ENCODE data around the gene GPR39. TPM values are rescaled to one million over a fixed set of nuclear protein-coding genes. Genes with fewer than 3 reads are reported as not detected.

The GPR39 gene
- total RNA-seq, 1 experiment from 2014 or later = 15.7 TPM

- in situ Hi-C loops (cut with HindIII; ENCODE audit: low pct_unique_long_range_greater_than_20kb, low sequenced_read_pairs) = no loop called here
- no peak for DNase-seq (ENCODE audit: low read depth)
These were observed 225.8 kb downstream of the GPR39 start for GRCh38 chr2:132642415-132642814.

GRCh38 chr2:132645176-132645575 is 228.6 kb downstream of the GPR39 start:
- in situ Hi-C loops (cut with HindIII; ENCODE audit: low pct_unique_long_range_greater_than_20kb, low sequenced_read_pairs) = no loop called here
- DNase-seq (ENCODE audit: low read depth) = no peak

GRCh38 chr2:132645722-132646539 is 229.3 kb downstream of the GPR39 start:
- no peak for DNase-seq (ENCODE audit: low read depth)
- in situ Hi-C loops (cut with HindIII; ENCODE audit: low pct_unique_long_range_greater_than_20kb, low sequenced_read_pairs) = no loop called here

GRCh38 chr2:132646540-132647108 is 230.0 kb downstream of the GPR39 start:
- no peak for DNase-seq (ENCODE audit: low read depth)
- in situ Hi-C loops (cut with HindIII; ENCODE audit: low pct_unique_long_range_greater_than_20kb, low sequenced_read_pairs) = no loop called here

GRCh38 chr2:132651115-132652045 is 234.8 kb downstream of the GPR39 start:
- in situ Hi-C loops (cut with HindIII; ENCODE audit: low pct_unique_long_range_greater_than_20kb, low sequenced_read_pairs) = no loop called here
- peak; percentile 22 for DNase-seq (ENCODE audit: low read depth)

- no peak for DNase-seq (ENCODE audit: low read depth)
- in situ Hi-C loops (cut with HindIII; ENCODE audit: low pct_unique_long_range_greater_than_20kb, low sequenced_read_pairs) = no loop called here
These were observed 235.9 kb downstream of the GPR39 start for GRCh38 chr2:132652474-132652873.

- DNase-seq (ENCODE audit: low read depth) = no peak
These were observed 237.7 kb downstream of the GPR39 start for GRCh38 chr2:132654335-132654734.

GRCh38 chr2:132654968-132655367 is 238.4 kb downstream of the GPR39 start:
- DNase-seq (ENCODE audit: low read depth) = no peak
- in situ Hi-C loops (cut with HindIII; ENCODE audit: low pct_unique_long_range_greater_than_20kb, low sequenced_read_pairs) = no loop called here

More at GRCh38 chr2:132654335-132654734, 237.7 kb downstream of the GPR39 start:
- in situ Hi-C loops (cut with HindIII; ENCODE audit: low pct_unique_long_range_greater_than_20kb, low sequenced_read_pairs) = no loop called here

GRCh38 chr2:132656266-132656975 is 239.8 kb downstream of the GPR39 start:
- DNase-seq (ENCODE audit: low read depth) = no peak
- in situ Hi-C loops (cut with HindIII; ENCODE audit: low pct_unique_long_range_greater_than_20kb, low sequenced_read_pairs) = no loop called here

- no peak for DNase-seq (ENCODE audit: low read depth)
- in situ Hi-C loops (cut with HindIII; ENCODE audit: low pct_unique_long_range_greater_than_20kb, low sequenced_read_pairs) = no loop called here
These were observed 242.7 kb downstream of the GPR39 start for GRCh38 chr2:132659331-132659730.

GRCh38 chr2:132662732-132663131 is 246.1 kb downstream of the GPR39 start:
- in situ Hi-C loops (cut with HindIII; ENCODE audit: low pct_unique_long_range_greater_than_20kb, low sequenced_read_pairs) = no loop called here
- peak; percentile 55 for DNase-seq (ENCODE audit: low read depth)

- in situ Hi-C loops (cut with HindIII; ENCODE audit: low pct_unique_long_range_greater_than_20kb, low sequenced_read_pairs) = no loop called here
- peak; percentile 78 for DNase-seq (ENCODE audit: low read depth)
These were observed 247.5 kb downstream of the GPR39 start for GRCh38 chr2:132664096-132664495.

- in situ Hi-C loops (cut with HindIII; ENCODE audit: low pct_unique_long_range_greater_than_20kb, low sequenced_read_pairs) = no loop called here
- DNase-seq (ENCODE audit: low read depth) = no peak
These were observed 249.0 kb downstream of the GPR39 start for GRCh38 chr2:132665401-132666140.

GRCh38 chr2:132667706-132668105 is 251.1 kb downstream of the GPR39 start:
- no peak for DNase-seq (ENCODE audit: low read depth)
- in situ Hi-C loops (cut with HindIII; ENCODE audit: low pct_unique_long_range_greater_than_20kb, low sequenced_read_pairs) = no loop called here

GRCh38 chr2:132668189-132668823 is 251.7 kb downstream of the GPR39 start:
- in situ Hi-C loops (cut with HindIII; ENCODE audit: low pct_unique_long_range_greater_than_20kb, low sequenced_read_pairs) = no loop called here
- DNase-seq (ENCODE audit: low read depth) = peak; percentile 64

- in situ Hi-C loops (cut with HindIII; ENCODE audit: low pct_unique_long_range_greater_than_20kb, low sequenced_read_pairs) = no loop called here
- peak; percentile 60 for DNase-seq (ENCODE audit: low read depth)
These were observed 252.6 kb downstream of the GPR39 start for GRCh38 chr2:132668987-132669907.

Data from Caki2 (cell line).